Omental fat pad (tissue), 4 donors: ENCODE results near the gene VEGFB. TPM values are rescaled to one million over a fixed set of nuclear protein-coding genes. Genes with fewer than 3 reads are reported as not detected.
A peak's percentile ranks its signal among the peaks of the same experiment; 100 is the strongest.

Experiments used
- ATAC-seq: fragments of 150-250 bp; one replicate; pipeline ENCODE4 v1.9.1; 2016; ENCODE audit warnings: mild to moderate bottlenecking, moderate library complexity; ENCODE audit not compliant: low FRiP score
- DNase-seq: peaks from one replicate; pipeline ENCODE4 v3.0.0-alpha.2; 2019; ENCODE audit warnings: low spot score
- CTCF ChIP-seq, 3 donors: fragments of 450-650 bp; IDR thresholded peaks; one replicate each; pipeline ENCODE4 v1.5.1; 2016 to 2017; ENCODE audit warnings: antibody characterized with exemption in 3 of 3, mild to moderate bottlenecking in 3 of 3, moderate library complexity in 2 of 3
- total RNA-seq, 4 donors: library from RNA; depleted of rRNA; stranded (reverse); fragments of >200 nt; gene quantifications; one replicate each; pipeline ENCODE4 v1.1.0, GENCODE V29; 2016

VEGFB gene
- total RNA-seq, 4 donors from 2014 or later, result 89.2 to 172 (median 149) TPM

- ATAC-seq (no peak), DNase-seq (no peak)
- TF ChIP-seq CTCF (IDR thresholded peaks at IDR 0.05), result no peak
Measured at GRCh38 chr11:64206457-64207255, 27.7 kb upstream of the VEGFB start, which contains the start of gene FERMT3. Gene FERMT3, plus strand, starts transcription at chr11:64206721. Its CDS starts 644 bp downstream, at chr11:64207365.

GRCh38 chr11:64207256-64208085, 26.9 kb upstream of the VEGFB start:
- TF ChIP-seq CTCF (IDR thresholded peaks at IDR 0.05), result no peak
- ATAC-seq (peak; percentile 31), DNase-seq (no peak)

GRCh38 chr11:64208086-64208795, 26.1 kb upstream of the VEGFB start:
- no peak for DNase-seq
- ATAC-seq, result no peak
- no peak for TF ChIP-seq CTCF (IDR thresholded peaks at IDR 0.05)

- no peak for TF ChIP-seq CTCF (IDR thresholded peaks at IDR 0.05)
- DNase-seq (no peak), ATAC-seq (no peak)
Measured at GRCh38 chr11:64208796-64209562, 25.4 kb upstream of the VEGFB start.

GRCh38 chr11:64209563-64209843, 24.9 kb upstream of the VEGFB start:
- ATAC-seq, result no peak
- DNase-seq, result no peak
- TF ChIP-seq CTCF (IDR thresholded peaks at IDR 0.05), result no peak

GRCh38 chr11:64210301-64211020, 23.9 kb upstream of the VEGFB start:
- ATAC-seq (no peak), DNase-seq (no peak)
- no peak for TF ChIP-seq CTCF (IDR thresholded peaks at IDR 0.05)
